Right atrium auricular region (tissue), 2 donors: Measurements from ENCODE around the gene BTN3A1. TPM values are rescaled to one million over a fixed set of nuclear protein-coding genes. Genes with fewer than 3 reads are reported as not detected.
A peak's percentile ranks its signal among the peaks of the same experiment; 100 is the strongest.
"Not testable (repeated sequence)": the region's sequence is repeated elsewhere in the genome, so short reads cannot be mapped to it uniquely, and the experiment has no call there.

Experiments used
- DNase-seq: peaks from one replicate; pipeline ENCODE4 v3.0.0-alpha.2; 2019; ENCODE audit warnings: low spot score
- H3K27ac ChIP-seq, 2 donors: fragments of 200-600 bp; sonication (generic); 1 replicate in 1 of 2; 2 replicates in 1 of 2; pipeline ENCODE4 v1.5.1; 2016 to 2019
- H3K27me3 ChIP-seq, 2 donors: fragments of 200-600 bp; sonication (generic); one replicate each; pipeline versions ENCODE4 v1.5.1 to v1.6.0; 2017 to 2019
- H3K36me3 ChIP-seq: fragments of 200-600 bp; sonication (generic); one replicate; pipeline ENCODE4 v1.5.1; 2016
- H3K4me1 ChIP-seq, 2 donors: fragments of 200-600 bp; sonication (generic); one replicate each; pipeline versions ENCODE4 v1.5.1 to v1.6.0; 2017 to 2019
- H3K4me3 ChIP-seq, 2 donors: fragments of 200-600 bp; sonication (generic); 1 replicate in 1 of 2; 2 replicates in 1 of 2; pipeline ENCODE4 v1.5.1; 2017 to 2019; ENCODE audit warnings: mild to moderate bottlenecking in 1 of 2, moderate library complexity in 1 of 2
- H3K9me3 ChIP-seq, 2 donors: fragments of 200-600 bp; sonication (generic); one replicate each; pipeline ENCODE4 v1.5.1; 2019
- CTCF ChIP-seq, 2 donors: fragments of 200-600 bp; sonication (generic); IDR thresholded peaks; one replicate each; pipeline ENCODE4 v1.5.1; 2019; ENCODE audit warnings: antibody characterized with exemption in 2 of 2
- total RNA-seq, 2 donors: library from RNA; depleted of rRNA; stranded (reverse); fragments of >200 nt; gene quantifications; one replicate each; pipeline ENCODE4 v1.1.0, GENCODE V29; 2016

Gene BTN3A1
- total RNA-seq, 2 donors from 2014 or later: 3.6 to 6.6 TPM

- H3K27ac ChIP-seq: no peak overlapping the region
- H3K4me1 ChIP-seq: peaks cover 0 to 7% of the 10 kb centered on the region in 2 donors
- no peaks in the 10 kb centered on the region for H3K27me3 ChIP-seq
- no peaks in the 10 kb centered on the region for H3K36me3 ChIP-seq
- no peaks in the 10 kb centered on the region for H3K9me3 ChIP-seq
- no peak for DNase-seq
- TF ChIP-seq CTCF (IDR thresholded peaks at IDR 0.05): no peak
- H3K4me3 ChIP-seq: no peak overlapping the region
Measured at GRCh38 chr6:26416288-26416687, 14.2 kb downstream of the BTN3A1 start.

- H3K4me3 ChIP-seq, H3K4me1 ChIP-seq, H3K27me3 ChIP-seq, H3K27ac ChIP-seq, H3K36me3 ChIP-seq, H3K9me3 ChIP-seq, DNase-seq: not testable (repeated sequence)
Measured at GRCh38 chr6:26418077-26418476, 16.0 kb downstream of the BTN3A1 start.

GRCh38 chr6:26418795-26419194 is 16.7 kb downstream of the BTN3A1 start:
- H3K4me3 ChIP-seq, H3K36me3 ChIP-seq, H3K27ac ChIP-seq, H3K27me3 ChIP-seq, H3K9me3 ChIP-seq, H3K4me1 ChIP-seq, DNase-seq: not testable (repeated sequence)

- Histone ChIP-seq H3K27me3 (no peaks in the 10 kb centered on the region), H3K4me1 (peaks cover 0 to 15% of the 10 kb centered on the region in 2 donors), H3K9me3 (no peaks in the 10 kb centered on the region), H3K27ac (peak overlapping the region; percentile 90 to 92), H3K4me3 (peak overlapping the region; percentile 73 to 87), H3K36me3 (no peaks in the 10 kb centered on the region)
- no peak for DNase-seq
- no peak for TF ChIP-seq CTCF (IDR thresholded peaks at IDR 0.05)
Measured at GRCh38 chr6:26420688-26421171, 18.7 kb downstream of the BTN3A1 start.

- Histone ChIP-seq H3K4me3 (peak overlapping the region; percentile 73 to 87), H3K4me1 (peaks cover 0 to 15% of the 10 kb centered on the region in 2 donors)
- TF ChIP-seq CTCF (IDR thresholded peaks at IDR 0.05): no peak
Measured at GRCh38 chr6:26421259-26422144, 19.4 kb downstream of the BTN3A1 start.

GRCh38 chr6:26422329-26422728 is 20.3 kb downstream of the BTN3A1 start:
- DNase-seq: no peak
- Histone ChIP-seq H3K4me3 (peak overlapping the region; percentile 73 to 87), H3K27me3 (no peaks in the 10 kb centered on the region), H3K27ac (no peak overlapping the region), H3K9me3 (no peaks in the 10 kb centered on the region), H3K36me3 (peaks cover 14% of the 10 kb centered on the region), H3K4me1 (peaks cover 0 to 15% of the 10 kb centered on the region in 2 donors)
- no peak for TF ChIP-seq CTCF (IDR thresholded peaks at IDR 0.05)

More at GRCh38 chr6:26421259-26422144, 19.4 kb downstream of the BTN3A1 start:
- DNase-seq: peak; percentile 92
- no peaks in the 10 kb centered on the region for H3K9me3 ChIP-seq
- H3K36me3 ChIP-seq: peaks cover 7% of the 10 kb centered on the region
- H3K27me3 ChIP-seq: no peaks in the 10 kb centered on the region
- H3K27ac ChIP-seq: peak overlapping the region; percentile 90 to 92
